HEK293 (cell line): ENCODE measurements around the gene PINLYP.
A peak's percentile ranks its signal among the peaks of the same experiment; 100 is the strongest.

Experiments
- CTCF ChIA-PET: fragments of 350-600 bp; formaldehyde crosslinking; extraction: SDS; loops from one replicate; lab custom pipeline; 2021; ENCODE audit warnings: antibody characterized with exemption; lab: Yijun Ruan, JAX
- POLR2A ChIA-PET: fragments of 300-600 bp; formaldehyde crosslinking; extraction: SDS; loops from one replicate; lab custom pipeline; 2020; ENCODE audit warnings: antibody characterized with exemption, inconsistent platforms; lab: Yijun Ruan, JAX
- H3K27ac ChIP-seq: fragments of 200-500 bp; sonication (Bioruptor generic); 2 replicates; pipeline ENCODE4 v1.5.1; 2014; ENCODE audit warnings: low read depth, low read length, control low read depth, inconsistent platforms; ENCODE audit errors: extremely low read depth
- H3K36me3 ChIP-seq, 2 experiments: fragments of 200-500 bp in 1 of 2; sonication (Bioruptor generic) in 1 of 2; 1 replicate in 1 of 2; 2 replicates in 1 of 2; pipeline ENCODE4 v1.5.1; 2014 to 2017; ENCODE audit warnings: inconsistent platforms in 2 of 2, low read length in 2 of 2; ENCODE audit not compliant: control insufficient read depth in 2 of 2, insufficient read depth in 1 of 2
- H3K4me1 ChIP-seq: fragments of 200-500 bp; sonication (Bioruptor generic); 2 replicates; pipeline ENCODE4 v1.5.1; 2014; ENCODE audit warnings: mild to moderate bottlenecking, low read length, inconsistent platforms; ENCODE audit not compliant: control insufficient read depth, insufficient read depth
- H3K4me3 ChIP-seq: 2 replicates; pipeline ENCODE4 v1.5.1; 2011; ENCODE audit warnings: low read depth, mild to moderate bottlenecking, control low read depth, low read length, moderate library complexity
- H3K9me3 ChIP-seq: fragments of 200-500 bp; sonication (Bioruptor generic); 2 replicates; pipeline ENCODE4 v1.5.1; 2014; ENCODE audit warnings: low read depth, low read length, inconsistent platforms; ENCODE audit not compliant: control insufficient read depth, insufficient read depth
- BCL11A ChIP-seq: fragments of 450-650 bp; formaldehyde crosslinking; IDR thresholded peaks from 2 replicates; pipeline ENCODE4 v1.5.1; 2016; ENCODE audit warnings: low read depth, missing biosample characterization, missing genetic modification characterization
- BCL11B ChIP-seq: fragments of 450-650 bp; formaldehyde crosslinking; IDR thresholded peaks from 2 replicates; pipeline ENCODE4 v1.5.1; 2016; ENCODE audit warnings: low read depth, missing biosample characterization, missing genetic modification characterization
- SCRT1 ChIP-seq: fragments of 450-650 bp; formaldehyde crosslinking; IDR thresholded peaks from 2 replicates; pipeline ENCODE4 v1.5.1; 2016; ENCODE audit warnings: missing biosample characterization, missing genetic modification characterization, borderline replicate concordance
- YY1 ChIP-seq: fragments of 450-650 bp; formaldehyde crosslinking; IDR thresholded peaks from 2 replicates; pipeline ENCODE4 v1.5.1; 2018; ENCODE audit warnings: missing biosample characterization, missing genetic modification characterization
- ZBTB20 ChIP-seq: fragments of 450-650 bp; formaldehyde crosslinking; IDR thresholded peaks from 2 replicates; pipeline ENCODE4 v1.5.1; 2016; ENCODE audit warnings: missing biosample characterization, missing genetic modification characterization
- ZBTB7A ChIP-seq: fragments of 450-650 bp; formaldehyde crosslinking; IDR thresholded peaks from 2 replicates; pipeline ENCODE4 v1.5.1; 2016; ENCODE audit warnings: low read depth, missing biosample characterization, missing genetic modification characterization
- ZEB2 ChIP-seq: fragments of 450-650 bp; formaldehyde crosslinking; IDR thresholded peaks from 2 replicates; pipeline ENCODE4 v1.5.1; 2016; ENCODE audit warnings: missing biosample characterization, missing genetic modification characterization
- ZFP3 ChIP-seq: fragments of 450-650 bp; formaldehyde crosslinking; IDR thresholded peaks from 2 replicates; pipeline ENCODE4 v1.5.1; 2016; ENCODE audit warnings: low read depth, missing biosample characterization, missing genetic modification characterization
- ZNF2 ChIP-seq: fragments of 450-650 bp; formaldehyde crosslinking; IDR thresholded peaks from 2 replicates; pipeline ENCODE4 v1.5.1; 2016; ENCODE audit warnings: missing biosample characterization, missing genetic modification characterization
- ZNF274 ChIP-seq, 2 experiments: fragments of 200-500 bp in 1 of 2; fragments of 450-650 bp in 1 of 2; sonication (Bioruptor generic) in 1 of 2; formaldehyde crosslinking in 1 of 2; IDR thresholded peaks; 2 replicates each; pipeline versions ENCODE4 v1.5.1 to v1.6.1; 2014 to 2016; ENCODE audit warnings: borderline replicate concordance in 1 of 2, inconsistent platforms in 1 of 2, low read length in 1 of 2, missing biosample characterization in 1 of 2, missing genetic modification characterization in 1 of 2
- ZNF302 ChIP-seq: fragments of 450-650 bp; formaldehyde crosslinking; IDR thresholded peaks from 2 replicates; pipeline ENCODE4 v1.5.1; 2016; ENCODE audit warnings: missing biosample characterization, missing genetic modification characterization, low read depth
- ZNF391 ChIP-seq: fragments of 450-650 bp; formaldehyde crosslinking; IDR thresholded peaks from 2 replicates; pipeline ENCODE4 v1.5.1; 2016; ENCODE audit warnings: low read depth, missing biosample characterization, missing genetic modification characterization, borderline replicate concordance
- ZNF404 ChIP-seq: fragments of 450-650 bp; formaldehyde crosslinking; IDR thresholded peaks from 2 replicates; pipeline ENCODE4 v1.5.1; 2017; ENCODE audit warnings: missing biosample characterization, missing genetic modification characterization
- ZNF426 ChIP-seq: fragments of 450-650 bp; formaldehyde crosslinking; IDR thresholded peaks from 2 replicates; pipeline ENCODE4 v1.5.1; 2017; ENCODE audit warnings: missing biosample characterization, missing genetic modification characterization, mild to moderate bottlenecking, inconsistent platforms, moderate library complexity
- ZNF530 ChIP-seq: fragments of 450-650 bp; formaldehyde crosslinking; IDR thresholded peaks from 2 replicates; pipeline ENCODE4 v1.5.1; 2016; ENCODE audit warnings: low read depth, missing biosample characterization, missing genetic modification characterization
- ZNF549 ChIP-seq: fragments of 450-650 bp; IDR thresholded peaks from 2 replicates; pipeline ENCODE4 v1.5.1; 2018; ENCODE audit warnings: missing biosample characterization, missing genetic modification characterization, mild to moderate bottlenecking, inconsistent platforms, moderate library complexity
- ZNF561 ChIP-seq: fragments of 450-650 bp; IDR thresholded peaks from 2 replicates; pipeline ENCODE4 v1.5.1; 2018; ENCODE audit warnings: missing biosample characterization, missing genetic modification characterization, borderline replicate concordance
- ZNF596 ChIP-seq: fragments of 450-650 bp; IDR thresholded peaks from 2 replicates; pipeline ENCODE4 v1.5.0; 2018; ENCODE audit warnings: missing biosample characterization, mild to moderate bottlenecking, missing genetic modification characterization, moderate library complexity
- ZNF600 ChIP-seq: fragments of 450-650 bp; formaldehyde crosslinking; IDR thresholded peaks from 2 replicates; pipeline ENCODE4 v1.5.1; 2016; ENCODE audit warnings: missing biosample characterization, missing genetic modification characterization
- ZNF623 ChIP-seq: fragments of 450-650 bp; formaldehyde crosslinking; IDR thresholded peaks from 2 replicates; pipeline ENCODE4 v1.5.1; 2016; ENCODE audit warnings: missing biosample characterization, missing genetic modification characterization
- ZNF626 ChIP-seq: fragments of 450-650 bp; sonication (Bioruptor Pico); formaldehyde crosslinking; IDR thresholded peaks from 2 replicates; pipeline ENCODE4 v1.5.1; 2018; ENCODE audit warnings: missing biosample characterization, missing genetic modification characterization, inconsistent platforms
- ZNF658 ChIP-seq: fragments of 450-650 bp; formaldehyde crosslinking; IDR thresholded peaks from 2 replicates; pipeline ENCODE4; 2016; ENCODE audit warnings: missing biosample characterization, missing genetic modification characterization
- ZNF791 ChIP-seq: fragments of 450-650 bp; formaldehyde crosslinking; IDR thresholded peaks from 2 replicates; pipeline ENCODE4 v1.5.1; 2016; ENCODE audit warnings: missing biosample characterization, missing genetic modification characterization
- ZNF830 ChIP-seq: fragments of 450-650 bp; IDR thresholded peaks from 2 replicates; pipeline ENCODE4 v1.5.0; 2018; ENCODE audit warnings: missing biosample characterization, missing genetic modification characterization, low read depth, mild to moderate bottlenecking, moderate library complexity
- ZNF843 ChIP-seq: fragments of 450-650 bp; formaldehyde crosslinking; IDR thresholded peaks from 2 replicates; pipeline ENCODE4 v1.5.1; 2016; ENCODE audit warnings: missing biosample characterization, missing genetic modification characterization
- ZXDB ChIP-seq: fragments of 450-650 bp; formaldehyde crosslinking; IDR thresholded peaks from 2 replicates; pipeline ENCODE4 v1.5.1; 2016; ENCODE audit warnings: missing biosample characterization, missing genetic modification characterization
- TF ChIP-seq, protein P1 (sequence below): fragments of 450-650 bp; formaldehyde crosslinking; IDR thresholded peaks from 2 replicates; pipeline ENCODE4; 2016; ENCODE audit warnings: missing biosample characterization, missing genetic modification characterization
- TF ChIP-seq, protein P2 (sequence below): fragments of 450-650 bp; formaldehyde crosslinking; IDR thresholded peaks from 2 replicates; pipeline ENCODE4 v1.5.1; 2016; ENCODE audit warnings: missing biosample characterization, missing genetic modification characterization

PINLYP gene

DNA sequence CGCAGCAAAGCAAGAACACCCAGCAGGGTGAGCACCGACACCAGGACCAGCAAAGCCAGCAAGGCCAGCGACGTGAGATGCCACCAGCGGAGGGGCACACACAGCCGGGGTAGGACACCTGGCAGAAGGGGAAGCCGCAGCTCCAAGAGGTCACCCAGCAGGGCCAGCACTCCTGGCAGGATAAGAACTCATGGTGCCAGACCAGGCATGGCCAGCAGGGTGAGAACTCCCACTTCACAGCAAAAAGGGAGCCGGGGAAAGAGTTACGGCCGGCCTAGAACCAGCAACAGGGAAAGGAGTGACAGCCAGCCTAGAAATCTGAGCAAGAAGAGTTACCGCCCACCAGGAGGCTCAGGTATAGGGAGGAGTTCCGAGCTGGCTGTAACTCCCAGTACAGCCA, 36.8 kb downstream of the PINLYP start:
- H3K9me3 ChIP-seq, result no peaks in the 10 kb centered on the region; the same call in 1 of the 2 replicates
- peaks cover 15% of the 10 kb centered on the region for H3K4me1 ChIP-seq
- H3K36me3 ChIP-seq, result peaks cover 45 to 69% of the 10 kb centered on the region in 2 experiments
- TF ChIP-seq ZNF600 (tag by site-specific recombination) (peak; percentile 33; the same call in 1 of the 2 replicates), ZNF658 (tag by site-specific recombination) (no peak), ZNF2 (tag by site-specific recombination) (no peak), ZNF274 (IDR thresholded peaks at IDR 0.05; ENCODE audit: low read length) (no peak), ZNF274 (tag by site-specific recombination; IDR thresholded peaks at IDR 0.05; ENCODE audit: borderline replicate concordance) (peak; percentile 75; the same call in 1 of the 2 replicates), ZNF596 (tag by site-specific recombination) (no peak), ZNF391 (no peak)
- ChIA-PET POLR2A (interaction anchor here (1.1 kb wide), 1 partner anchor 16 kb away, joined by 3 read pairs; the partner anchor contains the start of genes IRGQ and ZNF576), CTCF (interaction anchor here (0.5 to 1.5 kb wide), 3 partner anchors 50 to 148 kb away, joined by 4 to 6 read pairs (median 5); no protein-coding TSS in a partner anchor)
- no peak overlapping the region for H3K4me3 ChIP-seq
- no peak overlapping the region for H3K27ac ChIP-seq

DNA sequence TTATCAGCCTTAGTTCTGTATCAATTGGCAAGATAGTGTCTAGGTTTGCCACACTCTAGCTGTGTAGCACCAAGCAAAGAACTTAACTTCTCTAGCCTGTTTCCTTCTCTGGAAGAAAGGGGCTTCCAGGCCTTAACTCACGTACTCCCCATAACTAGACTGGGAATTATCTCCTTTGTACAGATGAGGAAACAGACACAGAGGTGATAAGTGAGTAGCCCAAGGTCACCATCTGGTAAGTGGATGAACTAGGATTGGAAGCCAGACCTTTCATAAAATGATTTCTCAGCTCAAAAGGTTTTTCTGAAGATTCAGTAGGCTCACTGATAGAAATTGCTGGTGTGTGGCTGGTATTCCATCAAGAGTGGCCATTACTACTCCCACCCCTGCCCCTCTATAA, 40.7 kb downstream of the PINLYP start:
- no peak for TF ChIP-seq ZNF843
- TF ChIP-seq BCL11A (tag by site-specific recombination), result no peak
- no peak for TF ChIP-seq ZNF426
- no peak for TF ChIP-seq ZEB2 (tag by site-specific recombination)
- no peak for TF ChIP-seq YY1 (tag by site-specific recombination)
- no peak for TF ChIP-seq ZNF830 (tag by site-specific recombination)
- TF ChIP-seq ZNF600 (tag by site-specific recombination), result no peak
- no peak for TF ChIP-seq ZXDB
- TF ChIP-seq, protein P1, sequence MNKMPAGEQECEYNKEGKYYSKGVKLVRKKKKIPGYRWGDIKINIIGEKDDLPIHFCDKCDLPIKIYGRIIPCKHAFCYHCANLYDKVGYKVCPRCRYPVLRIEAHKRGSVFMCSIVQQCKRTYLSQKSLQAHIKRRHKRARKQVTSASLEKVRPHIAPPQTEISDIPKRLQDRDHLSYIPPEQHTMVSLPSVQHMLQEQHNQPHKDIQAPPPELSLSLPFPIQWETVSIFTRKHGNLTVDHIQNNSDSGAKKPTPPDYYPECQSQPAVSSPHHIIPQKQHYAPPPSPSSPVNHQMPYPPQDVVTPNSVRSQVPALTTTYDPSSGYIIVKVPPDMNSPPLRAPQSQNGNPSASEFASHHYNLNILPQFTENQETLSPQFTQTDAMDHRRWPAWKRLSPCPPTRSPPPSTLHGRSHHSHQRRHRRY (tag by site-specific recombination), result no peak
- no peak for TF ChIP-seq ZNF549
- no peak for TF ChIP-seq ZNF623 (tag by site-specific recombination)
- Histone ChIP-seq H3K27ac (no peak overlapping the region), H3K4me1 (peaks cover 21% of the 10 kb centered on the region), H3K9me3 (no peaks in the 10 kb centered on the region; the same call in 1 of the 2 replicates), H3K36me3 (peaks cover 29 to 41% of the 10 kb centered on the region in 2 experiments), H3K4me3 (no peak overlapping the region)
- ChIA-PET POLR2A (interaction anchor here (1.5 to 2.3 kb wide), 4 partner anchors 11 to 52 kb away, joined by 3 to 6 read pairs (median 6); partner anchors contain the start of genes IRGQ and ZNF576), CTCF (interaction anchor here (0.5 to 1.6 kb wide), 3 partner anchors 22 to 150 kb away, joined by 3 to 8 read pairs (median 4); no protein-coding TSS in a partner anchor)

DNA sequence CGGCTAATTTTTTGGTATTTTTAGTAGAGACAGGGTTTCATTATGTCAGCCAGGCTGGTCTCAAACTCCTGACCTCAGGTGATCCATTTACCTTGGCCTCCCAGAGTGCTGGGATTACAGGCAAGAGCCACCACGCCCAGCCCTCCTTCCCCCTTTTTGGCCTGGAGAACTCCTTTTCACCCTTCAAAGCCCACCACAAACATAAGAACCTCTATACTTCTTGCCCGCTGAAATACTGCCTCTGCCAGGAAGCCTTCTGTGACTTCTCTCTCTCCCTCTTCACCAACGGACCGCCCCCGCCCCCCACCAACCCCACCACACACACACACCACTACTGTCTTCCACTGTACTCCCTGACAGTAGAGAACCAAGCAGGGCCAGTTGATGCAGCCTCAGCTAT, 41.4 kb downstream of the PINLYP start:
- Histone ChIP-seq H3K9me3 (no peaks in the 10 kb centered on the region; the same call in 1 of the 2 replicates), H3K4me3 (no peak overlapping the region), H3K27ac (no peak overlapping the region), H3K4me1 (peaks cover 21% of the 10 kb centered on the region), H3K36me3 (peaks cover 23 to 35% of the 10 kb centered on the region in 2 experiments)
- ChIA-PET POLR2A (interaction anchor here (0.6 to 2.3 kb wide), 7 partner anchors 12 to 495 kb away, joined by 3 to 9 read pairs (median 4); partner anchors contain the start of genes IRGQ and ZNF576), CTCF (interaction anchor here (0.6 to 1.6 kb wide), 2 partner anchors 22 to 101 kb away, joined by 3 to 8 read pairs; no protein-coding TSS in a partner anchor)
- TF ChIP-seq ZNF626 (no peak), ZNF404 (no peak), ZFP3 (peak; percentile 82), ZNF843 (no peak), ZNF530 (no peak), ZBTB20 (tag by site-specific recombination) (peak; percentile 35; the same call in 1 of the 2 replicates), ZNF302 (tag by site-specific recombination) (no peak), SCRT1 (tag by site-specific recombination) (no peak), ZNF561 (tag by site-specific recombination) (no peak), ZNF596 (tag by site-specific recombination) (no peak), ZNF791 (tag by site-specific recombination) (no peak), ZBTB7A (tag by site-specific recombination) (no peak), BCL11B (no peak)
- TF ChIP-seq, protein P2, sequence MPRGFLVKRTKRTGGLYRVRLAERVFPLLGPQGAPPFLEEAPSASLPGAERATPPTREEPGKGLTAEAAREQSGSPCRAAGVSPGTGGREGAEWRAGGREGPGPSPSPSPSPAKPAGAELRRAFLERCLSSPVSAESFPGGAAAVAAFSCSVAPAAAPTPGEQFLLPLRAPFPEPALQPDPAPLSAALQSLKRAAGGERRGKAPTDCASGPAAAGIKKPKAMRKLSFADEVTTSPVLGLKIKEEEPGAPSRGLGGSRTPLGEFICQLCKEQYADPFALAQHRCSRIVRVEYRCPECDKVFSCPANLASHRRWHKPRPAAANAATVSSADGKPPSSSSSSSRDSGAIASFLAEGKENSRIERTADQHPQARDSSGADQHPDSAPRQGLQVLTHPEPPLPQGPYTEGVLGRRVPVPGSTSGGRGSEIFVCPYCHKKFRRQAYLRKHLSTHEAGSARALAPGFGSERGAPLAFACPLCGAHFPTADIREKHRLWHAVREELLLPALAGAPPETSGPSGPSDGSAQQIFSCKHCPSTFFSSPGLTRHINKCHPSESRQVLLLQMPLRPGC (tag by site-specific recombination), result no peak
